Measurements from ENCODE around the gene DLEC1. TPM values are rescaled to one million over a fixed set of nuclear protein-coding genes. Genes with fewer than 3 reads are reported as not detected.
A peak's percentile ranks its signal among the peaks of the same experiment; 100 is the strongest.

The DLEC1 gene
- total and polyA plus RNA-seq, 2 of the 4 experiments (the other 2 are of a cell fraction) = 0.03 TPM; not detected in 1

DNA sequence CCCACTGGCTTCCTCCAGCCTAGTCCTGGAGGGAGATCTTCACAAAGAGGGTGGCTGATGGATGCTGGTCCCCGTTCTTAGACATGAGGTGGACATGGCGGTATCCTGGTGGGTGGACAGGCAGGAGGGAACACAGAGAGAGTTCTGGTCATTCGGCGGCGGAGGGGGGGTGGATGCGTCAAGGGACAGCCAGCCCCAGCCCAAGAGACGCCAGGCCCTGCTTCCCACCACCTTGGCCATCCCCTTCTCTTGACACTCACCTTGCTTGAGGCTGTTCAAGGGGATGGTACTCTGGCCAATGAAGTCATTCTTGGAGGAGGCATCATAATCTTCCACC, 31.3 kb upstream of the DLEC1 start:
- whole genome bisulfite sequencing, 2 experiments (ENCODE audit: extremely low coverage in 2 of 2, insufficient read length in 1 of 2) = 100% methylated on average over 1 of the region's 7 CpGs; no CpG with 5 or more reads in 1 of the 2 experiments
- in situ Hi-C loops (cut with MboI; ENCODE audit: low sequenced_read_pairs) = no loop called here

More for the DNA sequence above, 31.3 kb upstream of the DLEC1 start:
- POLR2A ChIA-PET (ENCODE audit: unreplicated experiment) = no interaction called here
- Histone ChIP-seq H3K56ac (ENCODE audit: extremely low read depth, insufficient read depth, low read length) (no peak overlapping the region), H2BK120ac (ENCODE audit: low read depth, low read length) (no peak overlapping the region), H4K91ac (ENCODE audit: insufficient read depth, low read depth, low read length) (no peak overlapping the region), H4K8ac (ENCODE audit: low read depth in 2 of 2, low read length in 2 of 2) (no peak overlapping the region), H2BK15ac (ENCODE audit: low read depth, low read length) (no peak overlapping the region), H3K9ac (ENCODE audit: low read depth, low read length) (no peak overlapping the region), H2AFZ (replicated peaks; ENCODE audit: low read length, poor library complexity) (no peak overlapping the region), H3K14ac (replicated peaks; ENCODE audit: low read depth, low read length) (no peak overlapping the region), H3K27me3 (ENCODE audit: control insufficient read depth, insufficient read depth, low read length) (no peaks in the 10 kb centered on the region), H2AK5ac (ENCODE audit: low read depth, low read length) (no peak overlapping the region), H2BK20ac (ENCODE audit: low read depth, low read length) (no peak overlapping the region), H3K9me3 (ENCODE audit: control insufficient read depth, insufficient read depth, low read length) (no peaks in the 10 kb centered on the region), H3K4me1 (ENCODE audit: control insufficient read depth, insufficient read depth, low read length) (no peaks in the 10 kb centered on the region), H2AK9ac (replicated peaks; ENCODE audit: low read depth, low read length, poor library complexity) (peak overlapping the region; percentile 72), H3K4ac (ENCODE audit: low read depth, low read length) (no peak overlapping the region), H3K18ac (ENCODE audit: low read depth, low read length) (no peak overlapping the region), H3K9me1 (ENCODE audit: insufficient read depth, low read length) (peaks cover 8% of the 10 kb centered on the region; the same call in 1 of the 2 replicates), H3K4me3 (ENCODE audit: insufficient read depth, low read depth, low read length) (no peak overlapping the region), H3K36me3 (ENCODE audit: control insufficient read depth, insufficient read depth, low read length) (peaks cover 29% of the 10 kb centered on the region), H4K5ac (ENCODE audit: low read depth, low read length) (no peak overlapping the region), H3K27ac (ENCODE audit: insufficient read depth, low read length) (no peak overlapping the region), H4K20me1 (ENCODE audit: insufficient read depth, low read length) (peaks cover 8% of the 10 kb centered on the region; the same call in 1 of the 2 replicates), H3K79me1 (ENCODE audit: low read depth in 1 of 2, low read length in 2 of 2) (no peaks in the 10 kb centered on the region), H3K4me2 (ENCODE audit: low read depth, low read length) (no peak overlapping the region), H2BK5ac (ENCODE audit: low read depth, low read length, poor library complexity, severe bottlenecking) (no peak overlapping the region), H3K23ac (ENCODE audit: low read depth, low read length) (no peak overlapping the region)
- TF ChIP-seq CHD1 (IDR thresholded peaks at IDR 0.05; ENCODE audit: low read depth, low read length) (no peak), CEBPB (IDR thresholded peaks at IDR 0.05; ENCODE audit: low read depth, low read length) (no peak), RFX5 (IDR thresholded peaks at IDR 0.05; ENCODE audit: low read depth, low read length) (no peak), MAFK (IDR thresholded peaks at IDR 0.05; ENCODE audit: low read depth, low read length) (no peak)
- TF ChIP-seq, protein P1, sequence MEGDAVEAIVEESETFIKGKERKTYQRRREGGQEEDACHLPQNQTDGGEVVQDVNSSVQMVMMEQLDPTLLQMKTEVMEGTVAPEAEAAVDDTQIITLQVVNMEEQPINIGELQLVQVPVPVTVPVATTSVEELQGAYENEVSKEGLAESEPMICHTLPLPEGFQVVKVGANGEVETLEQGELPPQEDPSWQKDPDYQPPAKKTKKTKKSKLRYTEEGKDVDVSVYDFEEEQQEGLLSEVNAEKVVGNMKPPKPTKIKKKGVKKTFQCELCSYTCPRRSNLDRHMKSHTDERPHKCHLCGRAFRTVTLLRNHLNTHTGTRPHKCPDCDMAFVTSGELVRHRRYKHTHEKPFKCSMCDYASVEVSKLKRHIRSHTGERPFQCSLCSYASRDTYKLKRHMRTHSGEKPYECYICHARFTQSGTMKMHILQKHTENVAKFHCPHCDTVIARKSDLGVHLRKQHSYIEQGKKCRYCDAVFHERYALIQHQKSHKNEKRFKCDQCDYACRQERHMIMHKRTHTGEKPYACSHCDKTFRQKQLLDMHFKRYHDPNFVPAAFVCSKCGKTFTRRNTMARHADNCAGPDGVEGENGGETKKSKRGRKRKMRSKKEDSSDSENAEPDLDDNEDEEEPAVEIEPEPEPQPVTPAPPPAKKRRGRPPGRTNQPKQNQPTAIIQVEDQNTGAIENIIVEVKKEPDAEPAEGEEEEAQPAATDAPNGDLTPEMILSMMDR (conservative IDR thresholded peaks at IDR 0.05; ENCODE audit: low read depth, low read length) = no peak
- TF ChIP-seq, protein P2, sequence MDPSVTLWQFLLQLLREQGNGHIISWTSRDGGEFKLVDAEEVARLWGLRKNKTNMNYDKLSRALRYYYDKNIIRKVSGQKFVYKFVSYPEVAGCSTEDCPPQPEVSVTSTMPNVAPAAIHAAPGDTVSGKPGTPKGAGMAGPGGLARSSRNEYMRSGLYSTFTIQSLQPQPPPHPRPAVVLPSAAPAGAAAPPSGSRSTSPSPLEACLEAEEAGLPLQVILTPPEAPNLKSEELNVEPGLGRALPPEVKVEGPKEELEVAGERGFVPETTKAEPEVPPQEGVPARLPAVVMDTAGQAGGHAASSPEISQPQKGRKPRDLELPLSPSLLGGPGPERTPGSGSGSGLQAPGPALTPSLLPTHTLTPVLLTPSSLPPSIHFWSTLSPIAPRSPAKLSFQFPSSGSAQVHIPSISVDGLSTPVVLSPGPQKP (IDR thresholded peaks at IDR 0.05; ENCODE audit: borderline replicate concordance, low read depth, low read length) = no peak
- no peak for ATAC-seq (ENCODE audit: low read depth)
- no peak for DNase-seq
- intact Hi-C loops (cut with micrococcal nuclease) (no loop called here), dilution Hi-C loops (cut with HindIII; ENCODE audit: low sequenced_read_pairs, unreplicated experiment) (no loop called here)
- CTCF ChIA-PET = no interaction called here
- no TSS peak for BruUV-seq (replicated peaks)
